Fibroblast of mammary gland (primary cell): ENCODE results near the gene TLCD3B.
A peak's percentile ranks its signal among the peaks of the same experiment; 100 is the strongest.
"Not testable (repeated sequence)": the region's sequence is repeated elsewhere in the genome, so short reads cannot be mapped to it uniquely, and the experiment has no call there.

Source experiments
- DNase-seq: peaks from one replicate; pipeline ENCODE4 v3.0.0-alpha.2; 2010; ENCODE audit warnings: low read depth
- H3K4me3 ChIP-seq: 2 replicates; pipeline ENCODE4 v1.5.1; 2011; ENCODE audit warnings: low read depth, mild to moderate bottlenecking, low read length, moderate library complexity; ENCODE audit not compliant: control insufficient read depth
- CTCF ChIP-seq: conservative IDR thresholded peaks from 2 replicates; pipeline ENCODE4 v1.5.1; 2011; ENCODE audit warnings: low read depth, low read length, inconsistent platforms; ENCODE audit not compliant: control insufficient read depth, insufficient read depth

Gene TLCD3B

GRCh38 chr16:30051518-30051917 lies 20.4 kb upstream of the TLCD3B start:
- H3K4me3 ChIP-seq, result no peak overlapping the region
- TF ChIP-seq CTCF, result no peak
- DNase-seq, result peak; percentile 60

GRCh38 chr16:30049871-30050270 lies 18.8 kb upstream of the TLCD3B start:
- no peak overlapping the region for H3K4me3 ChIP-seq
- TF ChIP-seq CTCF, result no peak
- DNase-seq, result no peak

- TF ChIP-seq CTCF, result no peak
- DNase-seq, result no peak
- no peak overlapping the region for H3K4me3 ChIP-seq
Observed at GRCh38 chr16:30046588-30046987, 15.5 kb upstream of the TLCD3B start.

GRCh38 chr16:30046178-30046577 lies 15.1 kb upstream of the TLCD3B start:
- TF ChIP-seq CTCF, result no peak
- no peak overlapping the region for H3K4me3 ChIP-seq
- no peak for DNase-seq

- DNase-seq, result peak; percentile 50
- TF ChIP-seq CTCF, result peak; percentile 27
- H3K4me3 ChIP-seq, result no peak overlapping the region
Observed at GRCh38 chr16:30041841-30042240, 10.8 kb upstream of the TLCD3B start.

GRCh38 chr16:30040690-30041089 lies 9.6 kb upstream of the TLCD3B start:
- DNase-seq, H3K4me3 ChIP-seq: not testable (repeated sequence)

GRCh38 chr16:30040221-30040620 lies 9.2 kb upstream of the TLCD3B start:
- no peak for DNase-seq
- TF ChIP-seq CTCF, result no peak

More at GRCh38 chr16:30040221-30040620, 9.2 kb upstream of the TLCD3B start:
- H3K4me3 ChIP-seq, result no peak overlapping the region
